Measurements from ENCODE around the gene HAPLN2.

HAPLN2 gene

GRCh38 chr1:156655151-156655903 lies 36.1 kb downstream of the HAPLN2 start:
- no peak for DNase-seq
- peaks cover 10% of the 10 kb centered on the region for H3K4me1 ChIP-seq
- no peaks in the 10 kb centered on the region for H3K36me3 ChIP-seq
- H3K27me3 ChIP-seq = no peaks in the 10 kb centered on the region
- no peaks in the 10 kb centered on the region; the same call in 1 of the 2 replicates for H3K9me3 ChIP-seq
- no peak for TF ChIP-seq CTCF (IDR thresholded peaks at IDR 0.05; ENCODE audit: low read depth, low read length)
- H3K4me3 ChIP-seq (ENCODE audit: low read depth, low read length) = no peak overlapping the region

GRCh38 chr1:156655904-156656516 lies 36.8 kb downstream of the HAPLN2 start:
- Histone ChIP-seq H3K27me3 (no peaks in the 10 kb centered on the region), H3K4me3 (ENCODE audit: low read depth, low read length) (no peak overlapping the region), H3K36me3 (no peaks in the 10 kb centered on the region), H3K9me3 (no peaks in the 10 kb centered on the region; the same call in 1 of the 2 replicates), H3K4me1 (peaks cover 13% of the 10 kb centered on the region)
- TF ChIP-seq CTCF (IDR thresholded peaks at IDR 0.05; ENCODE audit: low read depth, low read length) = no peak
- no peak for DNase-seq

- Histone ChIP-seq H3K4me1 (peaks cover 21% of the 10 kb centered on the region), H3K4me3 (ENCODE audit: low read depth, low read length) (peak overlapping the region; percentile 56), H3K9me3 (no peaks in the 10 kb centered on the region), H3K36me3 (no peaks in the 10 kb centered on the region), H3K27me3 (no peaks in the 10 kb centered on the region)
- peak; percentile 96 for TF ChIP-seq CTCF (IDR thresholded peaks at IDR 0.05; ENCODE audit: low read depth, low read length)
- DNase-seq = peak; percentile 81
Observed at GRCh38 chr1:156656806-156657740, 37.9 kb downstream of the HAPLN2 start.

GRCh38 chr1:156657741-156658319 lies 38.6 kb downstream of the HAPLN2 start:
- no peak for DNase-seq
- H3K4me1 ChIP-seq = peaks cover 23% of the 10 kb centered on the region
- H3K36me3 ChIP-seq = no peaks in the 10 kb centered on the region
- H3K9me3 ChIP-seq = no peaks in the 10 kb centered on the region
- peak overlapping the region; percentile 56; the same call in 1 of the 2 replicates for H3K4me3 ChIP-seq (ENCODE audit: low read depth, low read length)
- no peaks in the 10 kb centered on the region for H3K27me3 ChIP-seq
- TF ChIP-seq CTCF (IDR thresholded peaks at IDR 0.05; ENCODE audit: low read depth, low read length) = no peak

- Histone ChIP-seq H3K4me3 (ENCODE audit: low read depth, low read length) (no peak overlapping the region), H3K27me3 (no peaks in the 10 kb centered on the region), H3K36me3 (no peaks in the 10 kb centered on the region), H3K4me1 (peaks cover 23% of the 10 kb centered on the region), H3K9me3 (no peaks in the 10 kb centered on the region)
- no peak for DNase-seq
- no peak for TF ChIP-seq CTCF (IDR thresholded peaks at IDR 0.05; ENCODE audit: low read depth, low read length)
Observed at GRCh38 chr1:156658496-156658895, 39.3 kb downstream of the HAPLN2 start.

Data from BE2C (cell line).